Ishikawa (cell line): ENCODE results near the gene PLCH1.

Experiments
- CEBPB ChIP-seq: IDR thresholded peaks from 2 replicates; pipeline ENCODE4 v1.6.1; 2012
- CREB1 ChIP-seq: IDR thresholded peaks from 2 replicates; pipeline ENCODE4 v1.6.1; 2012; ENCODE audit warnings: low read depth
- EP300 ChIP-seq: IDR thresholded peaks from 2 replicates; pipeline ENCODE4 v1.6.1; 2012; ENCODE audit warnings: borderline replicate concordance
- NFIC ChIP-seq: IDR thresholded peaks from 2 replicates; pipeline ENCODE4 v1.6.1; 2012
- REST ChIP-seq: IDR thresholded peaks from 2 replicates; pipeline ENCODE4 v1.6.1; 2012; ENCODE audit warnings: low read depth, mild to moderate bottlenecking
- TAF1 ChIP-seq: IDR thresholded peaks from 2 replicates; pipeline ENCODE4 v1.6.1; 2012; ENCODE audit warnings: low read depth, mild to moderate bottlenecking
- YY1 ChIP-seq: IDR thresholded peaks from 2 replicates; pipeline ENCODE4 v1.6.1; 2012; ENCODE audit warnings: low read depth

DNA sequence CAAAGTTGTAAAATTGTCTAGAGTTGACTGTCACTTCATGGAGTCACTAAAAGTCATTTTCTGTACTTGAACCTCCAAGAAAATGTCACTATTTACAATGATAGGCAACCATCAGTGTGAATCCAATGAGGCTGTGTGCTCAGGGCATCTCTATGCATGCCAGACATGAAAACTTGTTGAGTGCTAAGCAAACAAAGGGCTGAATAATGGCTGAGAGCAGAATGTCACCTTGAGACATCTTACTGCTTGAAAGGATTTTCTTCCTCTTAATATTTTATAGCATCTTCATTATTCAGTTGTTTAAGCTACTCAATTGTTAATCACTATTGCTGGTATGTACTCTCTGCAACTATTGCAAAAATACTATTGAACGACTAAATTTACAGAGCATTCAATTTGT lies 184.7 kb downstream of the PLCH1 start:
- TF ChIP-seq REST (no peak), TAF1 (no peak), CREB1 (no peak), NFIC (no peak), EP300 (no peak), CEBPB (no peak), YY1 (no peak)
